ENCODE measurements around the gene ISCU.

DNA sequence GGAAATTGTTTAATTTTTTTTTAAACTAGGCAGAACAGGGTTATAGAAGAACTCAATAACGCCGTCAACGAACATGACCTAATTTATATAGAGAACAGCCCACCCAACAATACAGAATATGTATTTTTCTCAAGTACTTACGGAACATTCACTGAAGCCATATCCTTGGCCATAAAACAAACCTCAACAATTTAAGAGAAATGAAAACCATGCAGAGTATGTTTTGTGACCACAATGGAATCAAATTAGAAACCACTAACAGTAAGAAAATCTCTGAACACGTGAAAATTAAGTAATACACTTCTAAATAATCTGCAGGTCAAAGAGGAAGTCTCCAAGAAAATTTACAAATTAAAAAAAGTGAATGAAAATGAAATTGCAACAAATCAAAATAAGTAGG lies 10.9 kb upstream of the ISCU start:
- TF ChIP-seq, protein P1, sequence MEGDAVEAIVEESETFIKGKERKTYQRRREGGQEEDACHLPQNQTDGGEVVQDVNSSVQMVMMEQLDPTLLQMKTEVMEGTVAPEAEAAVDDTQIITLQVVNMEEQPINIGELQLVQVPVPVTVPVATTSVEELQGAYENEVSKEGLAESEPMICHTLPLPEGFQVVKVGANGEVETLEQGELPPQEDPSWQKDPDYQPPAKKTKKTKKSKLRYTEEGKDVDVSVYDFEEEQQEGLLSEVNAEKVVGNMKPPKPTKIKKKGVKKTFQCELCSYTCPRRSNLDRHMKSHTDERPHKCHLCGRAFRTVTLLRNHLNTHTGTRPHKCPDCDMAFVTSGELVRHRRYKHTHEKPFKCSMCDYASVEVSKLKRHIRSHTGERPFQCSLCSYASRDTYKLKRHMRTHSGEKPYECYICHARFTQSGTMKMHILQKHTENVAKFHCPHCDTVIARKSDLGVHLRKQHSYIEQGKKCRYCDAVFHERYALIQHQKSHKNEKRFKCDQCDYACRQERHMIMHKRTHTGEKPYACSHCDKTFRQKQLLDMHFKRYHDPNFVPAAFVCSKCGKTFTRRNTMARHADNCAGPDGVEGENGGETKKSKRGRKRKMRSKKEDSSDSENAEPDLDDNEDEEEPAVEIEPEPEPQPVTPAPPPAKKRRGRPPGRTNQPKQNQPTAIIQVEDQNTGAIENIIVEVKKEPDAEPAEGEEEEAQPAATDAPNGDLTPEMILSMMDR (IDR thresholded peaks at IDR 0.05): no peak
- TF ChIP-seq POLR2A (IDR thresholded peaks at IDR 0.05; ENCODE audit: low read depth): no peak
- TF ChIP-seq POLR2AphosphoS5 (IDR thresholded peaks at IDR 0.05): no peak
- no peak for TF ChIP-seq EP300 (IDR thresholded peaks at IDR 0.05)

Measured in esophagus muscularis mucosa (tissue), 4 donors.